Skin of body (tissue), 2 donors: ENCODE data around the gene RNASE9. TPM values are rescaled to one million over a fixed set of nuclear protein-coding genes. Genes with fewer than 3 reads are reported as not detected.
"Not testable (repeated sequence)": the region's sequence is repeated elsewhere in the genome, so short reads cannot be mapped to it uniquely, and the experiment has no call there.

Experiments used
- DNase-seq: peaks from one replicate; lab custom pipeline; 2025; lab: John Stamatoyannopoulos, UW
- total RNA-seq: library from RNA; depleted of rRNA; stranded (reverse); fragments of >200 nt; gene quantifications from one replicate; pipeline ENCODE4 v1.2.3, GENCODE V29; 2014

RNASE9 gene
- not detected for total RNA-seq

DNA sequence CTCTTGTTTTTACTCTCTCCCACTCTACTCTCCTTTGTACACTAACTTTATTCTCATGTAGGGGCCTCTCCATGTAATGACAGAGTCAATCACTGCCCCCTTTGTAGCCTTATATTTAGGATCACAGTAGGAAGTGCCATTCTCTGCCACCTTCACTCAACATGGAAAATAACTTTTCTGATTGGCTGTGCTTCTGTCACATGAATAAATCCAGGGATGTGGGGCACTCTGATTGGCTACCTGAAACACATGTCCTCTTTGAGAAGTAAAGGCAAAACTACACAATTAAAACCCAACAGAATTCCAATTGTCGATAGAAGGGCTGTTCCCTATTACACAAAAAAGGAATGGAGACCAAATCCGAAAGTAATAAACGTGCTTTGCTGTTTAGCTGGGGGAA is at the start of gene RNASE9:
Gene RNASE9, minus strand, starts transcription at position 87 of the 400 bp plus-strand sequence.
- DNase-seq, result no peak

- DNase-seq, result peak; percentile 40
Observed at GRCh38 chr14:20610002-20610765, 49.3 kb upstream of the RNASE9 start.

DNA sequence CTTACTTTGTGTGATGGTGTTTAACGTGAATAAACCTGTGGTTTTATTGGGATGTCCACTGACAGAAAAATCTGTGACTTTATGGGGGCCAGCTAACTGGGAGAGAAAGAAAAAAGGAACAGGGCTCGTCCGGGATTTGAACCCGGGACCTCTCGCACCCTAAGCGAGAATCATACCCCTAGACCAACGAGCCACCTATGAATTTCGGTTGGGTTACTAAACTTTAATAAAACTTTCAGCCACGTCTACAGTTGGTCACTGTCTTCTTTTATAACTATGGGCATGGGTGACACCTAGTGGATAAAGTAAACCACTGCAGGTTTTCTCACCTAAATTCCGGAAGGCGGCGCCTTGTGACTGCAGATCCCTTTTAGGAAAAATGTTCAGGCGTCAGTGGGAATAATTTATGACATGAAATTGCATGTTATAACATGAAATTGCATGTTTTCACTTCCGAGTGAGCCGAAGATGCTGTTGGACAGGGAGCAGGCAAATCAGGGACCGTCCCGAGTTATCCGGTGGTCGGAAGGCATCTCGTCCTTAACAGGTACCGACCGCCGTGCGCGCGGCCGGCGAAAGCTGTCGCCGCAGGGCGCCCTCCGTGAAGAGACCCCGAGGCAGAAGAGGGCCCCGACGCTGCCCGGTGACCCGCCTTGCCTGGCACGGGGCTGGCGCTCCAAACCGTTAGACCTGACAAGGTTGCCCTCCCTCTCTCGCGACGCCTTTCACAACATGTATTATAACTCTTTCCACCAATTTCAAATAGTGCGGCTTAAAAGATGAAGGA is 48.6 kb upstream of the RNASE9 start:
- DNase-seq, result peak; percentile 86

- no peak for DNase-seq
Observed at GRCh38 chr14:20608383-20609110, 47.7 kb upstream of the RNASE9 start.

GRCh38 chr14:20607617-20608016 is 46.8 kb upstream of the RNASE9 start:
- DNase-seq, result no peak

DNA sequence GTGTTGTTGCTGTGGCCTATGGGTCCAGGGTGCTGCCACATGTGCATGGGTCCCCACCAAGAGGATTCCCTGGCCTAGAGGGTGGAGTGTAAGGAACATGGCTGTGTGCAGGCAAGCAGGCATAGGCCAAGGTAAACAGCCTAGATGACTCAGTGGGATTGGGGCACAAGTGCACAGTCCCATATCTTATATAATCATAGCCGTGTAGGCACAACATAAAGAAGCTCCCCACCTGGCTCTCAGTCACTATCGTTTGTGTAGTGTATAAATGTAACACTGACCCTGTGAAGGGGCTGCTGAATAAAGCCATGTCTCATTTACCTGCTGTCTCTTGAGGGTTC is 46.0 kb upstream of the RNASE9 start:
- DNase-seq, result no peak

DNA sequence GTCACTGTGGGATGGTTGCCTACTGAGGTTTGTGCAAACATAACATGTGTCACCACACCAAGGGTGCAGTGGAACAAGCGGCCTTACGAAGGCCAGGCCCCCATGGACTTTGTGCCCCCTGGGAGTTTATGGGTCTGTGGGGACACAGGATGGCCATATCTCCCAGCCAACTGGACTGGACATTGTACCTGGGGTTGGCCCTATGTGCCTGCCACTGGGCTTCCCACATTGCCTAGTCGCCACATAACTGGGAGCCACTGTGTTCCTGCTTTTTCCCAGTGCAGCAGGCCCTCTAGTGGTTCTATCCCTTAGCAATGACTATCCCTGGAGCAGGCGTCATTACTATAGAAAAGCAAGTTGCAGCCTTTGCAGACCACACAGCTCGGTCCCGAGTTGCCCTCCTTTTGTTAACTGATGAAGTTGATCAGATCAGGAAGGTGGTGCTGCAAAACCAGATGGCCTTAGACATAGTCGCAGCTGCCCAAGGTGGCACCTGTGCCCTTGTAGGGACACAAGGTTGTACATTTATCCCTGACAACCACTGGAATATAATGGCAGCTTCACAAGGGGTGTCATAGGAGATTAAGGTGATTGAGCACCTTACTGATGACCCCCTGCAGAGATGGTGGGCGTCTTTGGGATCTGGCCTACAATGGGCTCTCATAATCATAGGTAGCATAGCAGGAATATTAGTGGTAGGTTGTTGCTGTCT is 45.5 kb upstream of the RNASE9 start:
- no peak for DNase-seq

DNA sequence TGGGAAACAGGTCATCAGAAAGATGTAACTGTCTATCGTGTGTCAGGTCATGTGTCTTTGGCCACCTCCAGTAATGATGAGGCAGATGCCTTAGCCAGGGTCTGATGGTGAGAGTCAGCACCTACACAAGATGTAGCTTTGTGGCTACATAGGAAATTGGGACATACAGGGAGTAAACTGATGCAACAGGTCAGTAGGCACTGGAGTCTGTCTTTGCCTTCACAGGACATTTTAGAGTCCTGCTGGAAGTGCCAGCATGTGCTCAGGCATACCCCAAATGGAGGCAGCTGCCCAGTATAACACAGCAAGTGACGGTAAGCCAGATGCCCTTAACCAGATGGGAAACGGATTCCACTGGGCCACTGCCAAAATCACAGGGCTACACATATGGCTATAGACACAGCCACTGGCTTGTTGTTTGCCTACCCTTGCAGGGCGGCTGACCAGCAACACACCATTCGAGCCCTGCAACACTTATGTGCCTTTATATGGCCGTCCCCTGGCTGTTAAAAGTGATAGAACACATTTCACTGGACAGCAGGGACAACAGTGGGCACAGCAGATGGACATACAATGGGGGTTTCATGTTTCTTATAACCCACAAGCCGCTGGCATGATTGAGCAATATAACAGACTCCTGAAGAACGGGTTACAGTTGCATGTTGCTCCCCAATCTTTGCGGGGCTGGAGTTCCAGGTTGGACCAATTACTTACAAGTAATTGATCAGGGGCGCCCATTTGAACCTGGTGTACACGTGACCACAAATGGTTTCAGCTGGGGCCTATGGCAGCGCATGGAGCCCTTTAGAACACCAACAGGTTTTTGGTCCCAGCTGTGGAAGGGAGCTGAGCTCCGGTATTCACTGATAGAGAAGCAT is 43.2 kb upstream of the RNASE9 start:
- DNase-seq, result no peak

GRCh38 chr14:20602583-20602982 is 41.7 kb upstream of the RNASE9 start:
- DNase-seq, result no peak

DNA sequence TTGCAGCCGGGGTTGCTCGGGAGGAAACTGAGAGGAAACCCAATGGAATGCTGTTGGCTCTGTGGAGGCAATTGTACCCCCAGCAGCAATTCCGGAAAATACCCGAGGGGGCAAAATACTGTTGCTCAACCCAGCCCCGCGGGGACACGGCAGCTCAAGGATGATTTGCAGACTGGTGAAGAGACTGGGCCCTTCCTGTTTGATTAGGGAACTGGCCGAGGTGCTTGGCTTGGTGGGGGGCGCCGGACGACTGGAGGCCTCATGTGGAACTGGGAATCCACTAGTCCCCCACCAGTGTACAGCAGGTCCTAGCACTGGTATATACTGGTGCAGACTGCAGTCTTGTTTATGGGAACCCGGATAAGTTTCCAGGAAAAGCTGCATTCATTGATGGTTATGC is 40.7 kb upstream of the RNASE9 start:
- DNase-seq, result no peak

- no peak for DNase-seq
Observed at GRCh38 chr14:20597108-20597507, 36.3 kb upstream of the RNASE9 start.

- not testable (repeated sequence) for DNase-seq
Observed at GRCh38 chr14:20595726-20596125, 34.9 kb upstream of the RNASE9 start.

GRCh38 chr14:20592574-20592973 is 31.7 kb upstream of the RNASE9 start:
- no peak for DNase-seq

DNA sequence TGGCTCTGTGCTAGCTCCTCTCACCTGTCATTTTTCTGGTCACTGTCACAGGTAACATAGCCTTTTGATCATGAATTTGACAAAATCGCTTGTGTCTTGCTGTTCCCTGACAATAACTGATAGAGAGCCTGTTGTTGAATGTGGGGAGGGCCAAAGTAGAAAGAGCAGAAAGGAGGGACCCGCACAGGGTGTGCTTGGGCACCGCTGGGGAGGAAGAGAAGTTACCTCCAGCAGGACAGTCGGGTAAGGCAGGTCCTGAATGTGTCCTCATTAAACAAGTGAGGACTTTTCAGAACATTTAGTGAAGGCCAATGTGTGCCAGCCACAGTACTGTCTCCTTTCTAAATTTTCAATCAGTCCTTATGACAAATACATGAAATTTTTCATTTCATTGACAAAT is 30.4 kb upstream of the RNASE9 start, which contains the start of gene RNASE12:
Gene RNASE12, minus strand, starts transcription at position 142 of the 400 bp plus-strand sequence. CDS start 653 bp downstream, outside the sequence.
- DNase-seq, result no peak

GRCh38 chr14:20587489-20588154 is 26.8 kb upstream of the RNASE9 start, which contains the start of gene RNASE11:
TSS of gene RNASE11 (minus strand) at chr14:20588001.
- no peak for DNase-seq

GRCh38 chr14:20583908-20584307 is 23.1 kb upstream of the RNASE9 start:
- no peak for DNase-seq

- no peak for DNase-seq
Observed at GRCh38 chr14:20583142-20583541, 22.3 kb upstream of the RNASE9 start.

DNA sequence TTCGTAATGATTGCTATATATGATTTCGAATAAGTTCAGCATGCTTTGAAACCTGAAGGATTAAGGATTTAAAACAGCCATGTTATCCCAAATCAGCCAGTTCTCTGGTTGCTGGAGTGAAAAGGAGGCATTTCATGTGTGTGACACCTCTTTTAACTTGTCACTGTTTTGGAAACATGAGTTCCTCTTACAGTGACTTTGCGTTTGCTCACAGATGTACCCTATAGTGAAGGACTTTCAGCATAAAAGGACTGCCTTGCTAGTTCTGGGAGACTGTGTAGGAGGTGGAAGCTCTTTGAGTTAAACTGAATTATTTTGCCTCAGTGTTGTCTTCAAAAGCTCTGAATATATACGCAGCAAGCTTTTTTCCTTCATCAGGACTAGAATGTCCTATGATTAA is 19.4 kb upstream of the RNASE9 start:
- DNase-seq, result no peak

- no peak for DNase-seq
Observed at GRCh38 chr14:20578784-20579502, 18.1 kb upstream of the RNASE9 start.
